B cell (primary cell): Measurements from ENCODE around the gene FNDC3A.

ENCODE experiments used
- EZH2 ChIP-seq: IDR thresholded peaks from 2 replicates; pipeline ENCODE4 v1.6.1; 2012; ENCODE audit warnings: borderline replicate concordance, low read depth, mild to moderate bottlenecking, moderate library complexity, low read length; ENCODE audit not compliant: insufficient read depth, poor library complexity, severe bottlenecking
- TF ChIP-seq, protein P1 (sequence below): fragments of 200-600 bp; IDR thresholded peaks from one replicate; pipeline ENCODE4 v1.8.0; 2022; ENCODE audit warnings: antibody characterized with exemption, mild to moderate bottlenecking

GRCh38 chr13:49219647-49220035 is 243.9 kb downstream of the FNDC3A start:
- TF ChIP-seq, protein P1, sequence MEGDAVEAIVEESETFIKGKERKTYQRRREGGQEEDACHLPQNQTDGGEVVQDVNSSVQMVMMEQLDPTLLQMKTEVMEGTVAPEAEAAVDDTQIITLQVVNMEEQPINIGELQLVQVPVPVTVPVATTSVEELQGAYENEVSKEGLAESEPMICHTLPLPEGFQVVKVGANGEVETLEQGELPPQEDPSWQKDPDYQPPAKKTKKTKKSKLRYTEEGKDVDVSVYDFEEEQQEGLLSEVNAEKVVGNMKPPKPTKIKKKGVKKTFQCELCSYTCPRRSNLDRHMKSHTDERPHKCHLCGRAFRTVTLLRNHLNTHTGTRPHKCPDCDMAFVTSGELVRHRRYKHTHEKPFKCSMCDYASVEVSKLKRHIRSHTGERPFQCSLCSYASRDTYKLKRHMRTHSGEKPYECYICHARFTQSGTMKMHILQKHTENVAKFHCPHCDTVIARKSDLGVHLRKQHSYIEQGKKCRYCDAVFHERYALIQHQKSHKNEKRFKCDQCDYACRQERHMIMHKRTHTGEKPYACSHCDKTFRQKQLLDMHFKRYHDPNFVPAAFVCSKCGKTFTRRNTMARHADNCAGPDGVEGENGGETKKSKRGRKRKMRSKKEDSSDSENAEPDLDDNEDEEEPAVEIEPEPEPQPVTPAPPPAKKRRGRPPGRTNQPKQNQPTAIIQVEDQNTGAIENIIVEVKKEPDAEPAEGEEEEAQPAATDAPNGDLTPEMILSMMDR, result no peak
- no peak for TF ChIP-seq EZH2
